ENCODE results near the gene AGPAT2.

The AGPAT2 gene

DNA sequence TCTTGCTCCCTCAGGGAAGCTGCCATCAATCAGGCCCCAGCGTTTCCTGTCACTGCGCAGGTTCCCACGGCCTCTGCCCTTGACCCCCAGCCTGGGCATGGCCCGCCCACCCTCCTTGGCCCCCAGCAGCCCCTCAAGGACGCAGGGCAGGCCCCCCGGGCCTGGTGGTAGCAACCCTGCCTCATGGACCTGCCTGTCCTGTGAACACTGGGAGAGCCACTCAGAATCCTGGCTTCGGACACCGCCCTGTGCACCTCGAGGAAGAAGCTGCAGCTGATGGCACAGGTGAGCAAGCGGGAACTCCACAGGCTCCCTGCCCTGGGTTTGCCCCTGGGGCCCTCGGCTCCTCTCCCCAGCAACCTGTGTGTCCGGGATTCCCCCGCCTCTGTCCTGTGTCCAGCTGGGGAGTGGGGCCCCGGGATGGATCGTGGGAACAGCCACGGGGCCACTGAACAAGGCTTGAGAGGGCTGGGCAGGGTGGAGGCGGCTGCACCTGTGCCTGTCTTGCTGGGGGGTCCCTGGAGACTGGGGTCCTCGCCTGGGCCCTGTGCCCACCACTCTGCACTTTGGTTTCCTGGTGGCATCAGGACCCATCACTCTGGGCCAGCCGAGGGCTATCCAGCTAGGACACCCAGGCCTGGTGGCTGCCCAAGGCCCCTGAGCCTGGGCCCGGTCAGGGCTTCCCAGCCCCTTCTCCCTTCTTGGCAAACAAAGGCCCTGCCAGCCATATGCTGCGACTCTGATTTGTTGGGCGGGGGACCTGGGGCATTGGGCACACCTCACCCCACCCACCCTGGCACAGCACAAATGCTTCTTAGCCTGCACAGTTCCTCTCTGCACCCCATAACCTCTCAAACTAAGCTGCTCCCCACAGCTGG lies 58.0 kb downstream of the AGPAT2 start:
- DNase-seq (ENCODE audit: low read depth in 1 of 2, low spot score in 1 of 2), result no peak

DNA sequence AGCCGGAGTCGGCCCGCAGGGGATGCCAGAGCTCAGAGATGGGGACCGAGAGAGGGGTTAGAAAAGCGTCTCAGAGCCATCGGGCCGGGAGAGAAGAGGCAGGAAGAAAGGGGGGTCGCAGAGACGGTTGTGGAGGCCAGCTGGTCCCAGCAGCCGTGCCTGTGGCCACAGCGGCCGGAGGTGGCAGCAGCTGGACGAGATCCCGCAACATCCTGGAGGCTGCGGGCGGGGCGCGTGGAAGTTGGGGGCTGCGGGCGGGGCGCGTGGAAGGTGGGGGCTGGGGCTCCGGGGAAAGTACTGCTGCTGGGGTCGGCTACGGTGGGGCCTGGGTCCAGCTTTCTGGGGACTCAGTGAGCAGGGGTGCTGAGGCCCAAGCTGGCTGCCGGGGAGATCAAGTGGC lies 59.0 kb downstream of the AGPAT2 start:
- no peak for DNase-seq (ENCODE audit: low read depth in 1 of 2, low spot score in 1 of 2)

DNA sequence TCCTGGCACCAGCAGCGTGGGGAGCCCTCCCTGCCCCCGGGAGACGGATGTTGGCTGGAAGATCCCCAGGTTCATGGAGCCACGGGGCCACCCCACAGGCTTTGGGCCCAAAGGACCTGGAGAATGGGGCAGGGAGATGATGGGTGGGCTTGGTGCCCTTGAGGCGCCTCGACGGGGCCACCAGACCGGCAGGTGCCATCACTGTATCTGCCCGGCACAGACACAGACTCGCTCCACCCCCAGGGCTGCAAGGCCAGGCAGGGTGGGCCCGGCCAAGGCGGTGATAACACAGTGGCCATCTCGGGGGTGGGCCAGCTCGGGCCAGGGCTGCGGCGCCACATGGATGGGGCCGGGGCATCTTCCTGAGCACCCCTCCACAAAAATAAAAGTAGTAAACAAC lies 59.6 kb downstream of the AGPAT2 start:
- no peak for DNase-seq (ENCODE audit: low read depth in 1 of 2, low spot score in 1 of 2)

DNA sequence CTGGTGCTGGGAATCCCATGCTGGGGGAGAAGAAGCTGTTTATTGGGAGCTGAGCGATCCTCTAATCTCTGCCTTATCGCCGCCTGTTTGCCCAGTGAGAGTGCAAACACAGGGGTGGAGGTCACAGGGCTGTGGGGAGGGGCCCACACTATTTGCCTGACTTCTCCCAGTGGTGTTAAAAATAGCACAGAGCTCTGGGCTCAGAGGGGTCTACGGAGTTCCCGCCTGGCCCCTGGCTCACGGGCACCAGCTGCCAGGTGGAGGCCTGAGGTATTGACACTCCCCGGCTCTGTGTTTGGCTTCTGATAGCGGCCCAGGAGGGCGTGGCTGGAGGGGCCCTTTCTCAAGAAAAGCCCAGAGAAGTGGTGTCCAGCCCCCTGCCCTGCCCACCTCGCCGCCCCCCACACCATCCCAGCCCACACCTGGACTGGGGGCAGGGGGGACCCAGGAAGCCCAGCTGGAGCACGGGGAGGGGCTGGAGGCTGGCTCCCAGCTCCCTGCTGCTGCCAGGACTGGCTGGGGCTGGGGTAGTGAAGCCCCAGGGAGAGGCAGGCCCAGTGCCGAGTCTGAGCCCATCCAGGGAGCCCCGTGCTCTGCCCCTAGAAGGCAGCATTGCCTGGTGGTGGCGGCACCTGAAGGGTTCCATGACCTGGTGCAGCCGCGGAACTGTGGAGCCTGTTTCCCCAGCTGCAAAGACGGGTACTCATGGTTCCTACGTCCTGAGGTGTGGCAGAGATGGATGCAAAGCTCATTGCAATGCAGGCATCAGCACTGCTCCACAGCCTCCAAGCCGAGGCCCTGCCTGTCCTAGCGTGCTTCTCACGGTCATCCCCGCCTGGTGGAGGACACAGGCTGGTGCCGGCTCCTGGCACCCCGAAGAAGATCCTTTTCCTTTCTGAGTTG lies 60.3 kb downstream of the AGPAT2 start:
- no peak for DNase-seq (ENCODE audit: low read depth in 1 of 2, low spot score in 1 of 2)

DNA sequence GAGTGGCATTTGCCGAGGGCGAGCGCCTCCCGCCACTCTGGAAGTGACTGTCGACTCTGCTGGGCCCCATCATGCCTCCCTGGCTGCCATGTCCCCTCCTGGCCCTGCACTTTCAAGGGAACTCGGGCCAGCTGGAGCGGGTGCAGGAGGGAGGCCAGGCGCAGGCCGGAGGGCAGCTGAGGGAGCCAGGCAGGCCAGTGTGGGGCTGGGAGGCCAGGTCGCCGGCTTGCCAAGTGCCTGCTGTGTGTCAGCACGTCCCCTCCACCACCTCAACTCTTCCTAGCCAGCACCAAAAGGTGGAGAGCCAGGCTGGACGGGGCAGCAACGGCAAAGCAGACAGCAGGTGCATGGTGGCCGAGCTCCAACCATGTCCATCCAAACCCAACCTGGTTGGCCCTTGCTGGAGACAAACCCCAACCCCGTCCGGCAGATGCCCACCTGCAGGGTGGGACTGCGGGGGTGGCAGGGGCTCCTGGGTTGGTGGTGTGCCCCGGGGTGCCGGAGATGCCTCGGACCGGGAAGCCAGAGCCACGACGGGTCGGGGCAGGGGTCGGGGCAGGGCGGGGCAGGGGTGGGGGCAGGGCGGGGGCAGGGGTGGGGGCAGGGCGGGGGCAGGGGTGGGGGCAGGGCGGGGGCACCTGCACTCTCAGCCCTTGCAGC lies 61.1 kb downstream of the AGPAT2 start:
- DNase-seq (ENCODE audit: low read depth in 1 of 2, low spot score in 1 of 2), result no peak

DNA sequence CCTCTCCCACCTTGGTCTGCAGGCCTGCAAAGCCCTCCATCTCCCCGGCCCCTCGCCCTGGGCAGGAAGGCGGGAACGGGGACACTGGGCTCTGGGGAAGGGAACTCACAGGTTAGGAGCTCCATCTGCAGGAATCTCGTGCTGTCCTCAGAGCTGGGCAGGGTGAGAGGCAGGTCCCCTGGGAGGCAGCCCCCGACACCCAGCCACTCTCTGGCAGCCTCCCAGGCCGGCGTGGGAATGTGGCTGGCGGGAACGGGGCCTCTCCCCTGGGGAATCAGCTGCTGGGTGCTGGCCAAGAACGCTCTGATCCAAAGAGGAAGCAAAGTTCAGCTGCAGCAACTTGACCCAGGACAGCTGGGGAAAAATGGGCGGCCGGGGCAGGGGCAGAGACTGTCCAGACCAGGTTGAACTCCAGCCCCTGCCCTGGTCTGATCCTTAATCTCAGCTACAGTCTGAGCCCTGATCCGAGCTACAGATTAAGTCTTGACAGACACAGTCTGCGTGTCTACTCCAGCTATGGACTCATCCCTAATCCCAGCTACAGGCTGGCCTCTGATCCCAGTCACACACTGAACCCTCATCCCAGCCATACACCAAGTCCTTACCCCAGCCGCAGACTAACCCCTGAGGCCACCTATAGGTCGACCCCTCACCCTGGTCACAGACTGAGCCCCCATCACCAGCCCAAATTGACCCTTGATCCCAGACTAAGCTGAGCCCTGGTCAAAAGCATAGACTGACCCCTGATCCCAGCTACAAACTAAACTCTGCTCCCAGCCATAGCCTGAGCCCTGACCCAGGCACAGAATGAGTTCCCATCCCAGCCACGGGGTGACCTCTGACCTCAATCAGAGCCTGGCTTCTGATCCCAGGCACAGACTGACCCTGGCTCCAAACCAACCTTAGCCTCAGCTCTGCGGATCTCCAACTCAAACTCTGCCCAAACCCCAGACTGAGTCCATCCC lies 61.9 kb downstream of the AGPAT2 start:
- no peak for DNase-seq (ENCODE audit: low read depth in 1 of 2, low spot score in 1 of 2)

DNA sequence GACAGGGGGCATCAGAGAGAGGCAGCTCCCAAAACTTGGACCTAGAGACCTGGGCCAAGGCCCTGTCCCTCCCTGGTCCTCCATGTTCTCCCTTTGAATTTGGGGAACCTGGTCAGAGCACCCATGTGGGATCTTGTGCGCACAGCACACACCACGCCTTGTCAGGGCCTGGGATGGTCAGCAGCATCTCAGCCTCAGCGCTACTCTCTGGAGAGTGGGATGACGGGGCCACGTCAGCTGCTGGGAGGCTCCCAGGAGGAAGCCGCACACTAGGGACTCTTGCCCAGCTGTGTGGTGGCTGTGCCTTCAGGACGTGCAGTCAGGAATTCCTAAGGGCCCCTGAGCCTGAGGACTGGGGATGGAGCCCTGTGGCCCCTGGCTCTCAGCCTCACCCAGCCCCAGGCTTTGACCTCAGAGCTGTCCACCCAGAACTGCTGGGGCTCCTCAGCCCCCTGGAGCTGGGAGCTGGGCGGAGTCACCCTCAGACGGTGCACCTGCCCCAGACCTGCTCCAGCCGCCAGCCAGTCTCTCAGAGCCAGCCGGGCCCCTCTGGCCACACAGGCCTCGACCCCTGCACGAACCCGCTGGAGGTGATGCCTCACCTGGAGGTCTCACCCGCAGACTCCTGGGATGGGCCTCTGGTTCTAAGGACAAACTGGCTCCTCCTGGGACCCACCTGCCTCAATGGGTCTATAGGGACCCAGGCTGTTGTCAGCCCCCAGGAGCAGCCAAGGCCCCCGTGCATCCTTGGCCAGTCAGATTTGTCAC lies 62.9 kb downstream of the AGPAT2 start:
- DNase-seq (ENCODE audit: low read depth in 1 of 2, low spot score in 1 of 2), result no peak

DNA sequence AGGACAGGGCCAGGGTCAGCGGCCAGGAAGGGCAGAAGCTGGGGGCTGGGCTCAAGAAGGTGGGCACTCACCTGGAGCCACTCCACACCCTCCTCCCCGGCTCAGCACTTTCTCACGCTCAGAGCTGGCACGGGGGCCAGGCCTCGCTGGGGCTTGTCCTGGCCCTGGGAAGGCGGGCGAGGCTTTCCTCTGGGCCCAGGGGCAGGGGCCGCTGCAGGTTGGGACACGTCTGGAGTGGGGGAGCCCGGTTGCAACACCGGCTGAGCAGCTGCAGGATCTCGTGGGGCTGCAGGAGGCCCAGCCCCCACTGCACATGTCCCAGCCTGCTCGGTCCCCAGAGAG lies 63.4 kb downstream of the AGPAT2 start:
- no peak for DNase-seq (ENCODE audit: low read depth in 1 of 2, low spot score in 1 of 2)
